Measurements from ENCODE around the gene EIF4G3.

DNA sequence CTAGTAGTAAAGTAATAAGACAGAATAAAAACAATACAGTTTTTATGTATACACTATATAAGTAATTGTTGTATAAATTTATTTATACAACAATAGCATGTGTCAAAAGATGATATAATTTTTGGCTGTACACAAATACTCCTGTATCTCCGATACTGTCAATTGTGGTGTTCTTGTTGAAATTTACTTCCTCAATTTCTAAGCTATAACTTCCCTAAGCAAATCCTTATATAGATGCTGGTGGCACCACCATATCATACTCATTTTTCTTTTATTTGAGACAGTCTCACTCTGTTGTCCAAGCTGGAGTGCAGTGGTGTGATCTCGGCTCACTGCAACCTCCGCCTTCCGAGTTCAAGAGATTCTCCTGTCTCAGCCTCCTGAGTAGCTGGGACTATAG lies 248.6 kb downstream of the EIF4G3 start:
- TF ChIP-seq EZH2 (IDR thresholded peaks at IDR 0.05) (no peak), FOXP2 (optimal IDR thresholded peaks at IDR 0.05; ENCODE audit: control extremely low read depth, extremely low read length, insufficient read depth) (no peak), POLR2AphosphoS5 (IDR thresholded peaks at IDR 0.05; ENCODE audit: borderline replicate concordance, low read depth, low read length) (no peak)

Data from SK-N-MC (cell line).